GM12875 (cell line): Measurements from ENCODE around the gene PTPRD.

Experiments
- H3K4me3 ChIP-seq: one replicate; pipeline ENCODE4 v1.5.1; 2011; ENCODE audit warnings: low read depth, low read length, control low read depth
- TF ChIP-seq, protein P1 (sequence below): IDR thresholded peaks from 2 replicates; pipeline ENCODE4 v1.5.1; 2011; ENCODE audit warnings: low read depth, mild to moderate bottlenecking, control low read depth, inconsistent platforms, low read length, moderate library complexity, borderline replicate concordance; ENCODE audit not compliant: insufficient read depth

Gene PTPRD

DNA sequence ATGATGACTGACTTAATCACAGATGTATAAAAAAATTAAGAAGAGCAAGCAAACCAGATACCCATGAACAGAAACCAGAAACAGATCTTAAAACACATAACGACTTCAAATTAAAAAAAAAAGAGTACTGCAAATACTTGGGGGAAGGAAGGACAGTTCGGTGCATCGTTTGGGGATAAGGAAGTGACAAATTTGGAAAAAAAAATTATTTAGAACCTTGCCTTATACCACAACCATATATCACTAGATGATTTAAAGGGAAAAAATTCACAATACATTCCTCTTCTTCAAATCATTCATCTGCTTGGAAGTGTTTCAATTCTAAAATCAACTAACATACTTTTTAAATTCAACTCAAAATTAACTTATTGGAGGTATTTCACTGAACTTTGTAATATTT, 1774.7 kb downstream of the PTPRD start:
- TF ChIP-seq, protein P1, sequence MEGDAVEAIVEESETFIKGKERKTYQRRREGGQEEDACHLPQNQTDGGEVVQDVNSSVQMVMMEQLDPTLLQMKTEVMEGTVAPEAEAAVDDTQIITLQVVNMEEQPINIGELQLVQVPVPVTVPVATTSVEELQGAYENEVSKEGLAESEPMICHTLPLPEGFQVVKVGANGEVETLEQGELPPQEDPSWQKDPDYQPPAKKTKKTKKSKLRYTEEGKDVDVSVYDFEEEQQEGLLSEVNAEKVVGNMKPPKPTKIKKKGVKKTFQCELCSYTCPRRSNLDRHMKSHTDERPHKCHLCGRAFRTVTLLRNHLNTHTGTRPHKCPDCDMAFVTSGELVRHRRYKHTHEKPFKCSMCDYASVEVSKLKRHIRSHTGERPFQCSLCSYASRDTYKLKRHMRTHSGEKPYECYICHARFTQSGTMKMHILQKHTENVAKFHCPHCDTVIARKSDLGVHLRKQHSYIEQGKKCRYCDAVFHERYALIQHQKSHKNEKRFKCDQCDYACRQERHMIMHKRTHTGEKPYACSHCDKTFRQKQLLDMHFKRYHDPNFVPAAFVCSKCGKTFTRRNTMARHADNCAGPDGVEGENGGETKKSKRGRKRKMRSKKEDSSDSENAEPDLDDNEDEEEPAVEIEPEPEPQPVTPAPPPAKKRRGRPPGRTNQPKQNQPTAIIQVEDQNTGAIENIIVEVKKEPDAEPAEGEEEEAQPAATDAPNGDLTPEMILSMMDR = no peak
- no peak overlapping the region for H3K4me3 ChIP-seq

DNA sequence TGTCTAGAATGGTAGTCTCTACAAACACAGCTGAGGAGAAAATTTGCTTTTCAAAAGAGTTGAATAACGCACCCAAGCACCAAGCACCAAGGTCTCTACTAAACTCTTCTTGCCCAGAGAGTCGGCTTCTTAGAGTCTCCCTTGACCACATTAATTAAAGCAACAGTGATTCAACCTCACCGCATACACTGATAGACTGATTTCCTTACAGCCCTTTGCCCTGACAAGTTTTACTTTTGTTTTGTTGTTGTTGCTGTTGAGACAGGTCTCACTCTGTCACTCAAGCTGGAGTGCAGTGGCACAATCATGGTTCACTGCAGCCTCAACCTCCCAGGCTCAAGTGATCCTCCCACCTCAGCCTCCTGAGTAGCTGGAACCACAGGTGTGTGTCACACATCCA, 1777.5 kb downstream of the PTPRD start:
- no peak overlapping the region for H3K4me3 ChIP-seq
- TF ChIP-seq, protein P1 = no peak

DNA sequence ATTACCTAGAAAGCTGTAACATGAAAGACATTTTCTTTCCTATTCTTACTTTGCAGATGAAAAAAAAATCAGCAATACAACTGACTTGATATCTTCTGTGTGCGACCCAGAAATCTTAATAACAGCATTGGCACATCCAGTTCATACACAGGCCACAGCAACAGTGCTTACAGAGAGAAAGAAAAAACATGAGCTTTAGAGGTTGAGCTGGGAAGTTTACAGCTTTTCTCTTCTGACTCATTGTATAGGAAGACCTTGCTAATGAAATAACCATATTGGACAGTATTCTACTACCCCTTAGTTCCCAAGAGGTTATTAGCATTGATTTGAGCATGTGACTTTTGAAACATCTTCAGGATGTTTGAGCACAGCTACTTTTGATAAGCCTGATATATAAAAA, 1779.8 kb downstream of the PTPRD start:
- H3K4me3 ChIP-seq = no peak overlapping the region
- TF ChIP-seq, protein P1 = no peak

DNA sequence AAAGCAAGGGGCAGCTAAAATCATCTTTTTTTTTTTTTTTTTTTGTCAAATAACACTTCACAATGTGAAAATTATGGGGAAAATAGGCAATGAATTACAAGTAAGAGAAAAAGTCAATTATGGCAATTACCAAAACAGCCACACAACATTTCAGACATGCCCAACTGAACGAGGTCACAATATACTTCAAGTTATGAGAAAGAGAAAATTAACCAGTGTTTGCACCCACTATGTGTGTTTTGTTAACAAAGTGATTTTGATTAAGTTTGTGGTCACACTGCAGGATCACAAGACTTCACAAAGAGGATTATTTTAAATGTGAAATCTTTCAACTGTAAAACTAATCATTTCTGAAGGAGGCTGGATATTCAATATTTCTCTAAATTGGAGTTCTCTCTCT, 1780.4 kb downstream of the PTPRD start:
- TF ChIP-seq, protein P1 = no peak
- no peak overlapping the region for H3K4me3 ChIP-seq

DNA sequence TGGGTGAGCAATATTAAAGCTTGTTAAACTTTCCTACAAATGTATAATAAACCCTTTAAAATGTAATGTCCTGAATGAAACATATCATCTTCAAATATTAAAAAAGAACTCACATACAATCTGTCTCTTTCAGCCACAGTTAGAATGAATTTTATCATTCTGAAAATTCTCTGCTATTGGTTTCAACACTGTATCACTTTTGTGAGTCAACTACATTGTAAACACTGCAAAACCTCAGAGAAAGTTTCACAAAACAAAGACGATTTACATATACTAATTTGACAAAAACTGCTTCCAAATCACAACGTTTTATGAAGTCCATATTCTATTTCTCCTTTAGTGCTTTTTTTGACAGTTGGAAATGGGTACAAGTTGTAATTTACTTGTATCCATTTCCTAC, 1781.2 kb downstream of the PTPRD start:
- TF ChIP-seq, protein P1 = no peak
- H3K4me3 ChIP-seq = no peak overlapping the region

DNA sequence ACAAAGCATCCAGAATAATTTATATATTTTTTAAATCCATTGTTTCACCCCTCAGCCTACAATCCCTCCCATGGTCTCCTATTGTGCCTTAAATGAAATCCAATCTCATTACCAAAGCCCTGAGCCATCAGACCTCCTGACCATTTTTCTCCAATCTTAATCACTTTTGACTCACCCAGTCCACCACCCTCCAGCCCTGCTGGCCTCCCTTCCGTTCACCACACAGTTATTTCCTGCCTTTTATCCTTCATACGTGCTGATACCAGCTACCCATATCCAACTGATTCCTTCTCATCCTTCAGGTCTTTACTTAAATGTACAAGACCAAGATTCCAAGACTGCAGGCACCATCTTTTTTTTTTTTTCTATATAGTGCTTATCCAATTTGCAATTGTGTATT, 1786.5 kb downstream of the PTPRD start:
- no peak overlapping the region for H3K4me3 ChIP-seq
- TF ChIP-seq, protein P1 = no peak

DNA sequence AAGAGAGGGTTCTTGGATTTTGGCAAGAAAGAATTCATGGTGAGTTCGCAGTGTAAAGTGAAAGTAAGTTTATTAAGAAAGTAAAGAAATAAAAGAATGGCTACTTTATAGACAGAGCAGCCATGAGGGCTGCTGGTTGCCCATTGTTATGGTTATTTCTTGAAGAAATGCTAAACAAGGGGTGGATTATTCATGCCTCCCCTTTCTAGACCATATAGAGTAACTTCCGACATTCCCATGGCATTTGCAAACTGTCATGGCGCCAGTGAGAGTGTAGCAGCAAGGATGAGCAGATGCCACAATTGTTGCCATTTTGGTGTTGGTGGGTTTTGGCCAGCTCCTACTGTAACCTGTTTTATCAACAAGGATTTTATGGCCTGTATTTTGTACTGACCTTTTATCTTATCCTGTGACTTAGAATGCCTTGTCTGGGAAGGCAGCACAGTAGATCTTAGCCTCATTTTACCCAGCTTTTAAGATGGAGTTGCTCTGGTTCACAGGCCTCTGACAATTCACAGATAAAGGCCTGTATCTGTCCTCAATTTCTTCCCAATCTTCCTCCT, 1787.1 kb downstream of the PTPRD start:
- TF ChIP-seq, protein P1 = no peak
- no peak overlapping the region for H3K4me3 ChIP-seq
